ENCODE measurements around the gene CHURC1. TPM values are rescaled to one million over a fixed set of nuclear protein-coding genes. Genes with fewer than 3 reads are reported as not detected.

CHURC1 gene
- total RNA-seq, 4 donors from 2014 or later, result 50.9 to 93.8 (median 87.7) TPM

GRCh38 chr14:64927031-64927430, 12.8 kb downstream of the CHURC1 start:
- peaks cover 61% of the 10 kb centered on the region for H3K36me3 ChIP-seq
- peaks cover 16% of the 10 kb centered on the region for H3K4me1 ChIP-seq
- no peak overlapping the region for H3K27ac ChIP-seq
- H3K4me3 ChIP-seq, result no peak overlapping the region
- H3K27me3 ChIP-seq, result no peaks in the 10 kb centered on the region
- WGBS, result 91% methylated on average over 3 of the region's 3 CpGs
- no peaks in the 10 kb centered on the region for H3K9me3 ChIP-seq
- TF ChIP-seq POLR2AphosphoS5 (IDR thresholded peaks at IDR 0.05), result no peak
- no peak for TF ChIP-seq EP300 (IDR thresholded peaks at IDR 0.05)
- no peak for TF ChIP-seq CTCF (IDR thresholded peaks at IDR 0.05)
- TF ChIP-seq POLR2A (IDR thresholded peaks at IDR 0.05), result no peak
- DNase-seq (ENCODE audit: low spot score in 2 of 2), result no peak

- no peak for DNase-seq (ENCODE audit: low spot score in 2 of 2)
- no peak for TF ChIP-seq POLR2A (IDR thresholded peaks at IDR 0.05)
- TF ChIP-seq POLR2AphosphoS5 (IDR thresholded peaks at IDR 0.05), result no peak
- TF ChIP-seq EP300 (IDR thresholded peaks at IDR 0.05), result no peak
- H3K4me3 ChIP-seq, result no peak overlapping the region
- peaks cover 75% of the 10 kb centered on the region for H3K36me3 ChIP-seq
- H3K27ac ChIP-seq, result no peak overlapping the region
- 83% methylated on average over 7 of the region's 7 CpGs for WGBS
- H3K9me3 ChIP-seq, result no peaks in the 10 kb centered on the region
- no peaks in the 10 kb centered on the region for H3K27me3 ChIP-seq
- peaks cover 16% of the 10 kb centered on the region for H3K4me1 ChIP-seq
Measured at GRCh38 chr14:64928239-64929013, 14.2 kb downstream of the CHURC1 start.

- Histone ChIP-seq H3K27me3 (no peaks in the 10 kb centered on the region), H3K9me3 (no peaks in the 10 kb centered on the region), H3K4me1 (peaks cover 16% of the 10 kb centered on the region), H3K36me3 (peaks cover 79% of the 10 kb centered on the region), H3K4me3 (no peak overlapping the region), H3K27ac (no peak overlapping the region)
- no peak for DNase-seq (ENCODE audit: low spot score in 2 of 2)
- 97% methylated on average over 3 of the region's 3 CpGs for WGBS
- TF ChIP-seq POLR2A (IDR thresholded peaks at IDR 0.05), result no peak
- TF ChIP-seq CTCF (IDR thresholded peaks at IDR 0.05), result no peak
- no peak for TF ChIP-seq EP300 (IDR thresholded peaks at IDR 0.05)
- TF ChIP-seq POLR2AphosphoS5 (IDR thresholded peaks at IDR 0.05), result no peak
Measured at GRCh38 chr14:64929014-64929359, 14.7 kb downstream of the CHURC1 start.

GRCh38 chr14:64930085-64930843, 16.0 kb downstream of the CHURC1 start:
- peaks cover 71% of the 10 kb centered on the region for H3K36me3 ChIP-seq
- no peak for DNase-seq (ENCODE audit: low spot score in 2 of 2)

GRCh38 chr14:64931123-64931522, 16.9 kb downstream of the CHURC1 start:
- 89% methylated on average over 2 of the region's 2 CpGs for WGBS
- no peak for TF ChIP-seq CTCF (IDR thresholded peaks at IDR 0.05)
- TF ChIP-seq EP300 (IDR thresholded peaks at IDR 0.05), result no peak
- TF ChIP-seq POLR2AphosphoS5 (IDR thresholded peaks at IDR 0.05), result no peak
- TF ChIP-seq POLR2A (IDR thresholded peaks at IDR 0.05), result no peak
- no peak overlapping the region for H3K27ac ChIP-seq

More at GRCh38 chr14:64930085-64930843, 16.0 kb downstream of the CHURC1 start:
- 55% methylated on average over 3 of the region's 3 CpGs for WGBS
- Histone ChIP-seq H3K27me3 (no peaks in the 10 kb centered on the region), H3K27ac (no peak overlapping the region), H3K9me3 (no peaks in the 10 kb centered on the region), H3K4me3 (no peak overlapping the region), H3K4me1 (peaks cover 16% of the 10 kb centered on the region)
- TF ChIP-seq EP300 (IDR thresholded peaks at IDR 0.05), result no peak
- no peak for TF ChIP-seq POLR2AphosphoS5 (IDR thresholded peaks at IDR 0.05)
- no peak for TF ChIP-seq POLR2A (IDR thresholded peaks at IDR 0.05)
- TF ChIP-seq CTCF (IDR thresholded peaks at IDR 0.05), result no peak

More at GRCh38 chr14:64931123-64931522, 16.9 kb downstream of the CHURC1 start:
- Histone ChIP-seq H3K36me3 (peaks cover 70% of the 10 kb centered on the region), H3K9me3 (no peaks in the 10 kb centered on the region), H3K4me3 (no peak overlapping the region), H3K27me3 (no peaks in the 10 kb centered on the region), H3K4me1 (peaks cover 16% of the 10 kb centered on the region)
- DNase-seq (ENCODE audit: low spot score in 2 of 2), result no peak
